NOMO-1 treated with dmso at 0.1 percent for 144 hours (cell line): Measurements from ENCODE around the gene SYCE1.
"Not testable (repeated sequence)": the region's sequence is repeated elsewhere in the genome, so short reads cannot be mapped to it uniquely, and the experiment has no call there.

Experiments used
- DNase-seq: peaks from one replicate; lab custom pipeline; 2025; ENCODE audit not compliant: unreplicated experiment; lab: John Stamatoyannopoulos, UW

SYCE1 gene

DNA sequence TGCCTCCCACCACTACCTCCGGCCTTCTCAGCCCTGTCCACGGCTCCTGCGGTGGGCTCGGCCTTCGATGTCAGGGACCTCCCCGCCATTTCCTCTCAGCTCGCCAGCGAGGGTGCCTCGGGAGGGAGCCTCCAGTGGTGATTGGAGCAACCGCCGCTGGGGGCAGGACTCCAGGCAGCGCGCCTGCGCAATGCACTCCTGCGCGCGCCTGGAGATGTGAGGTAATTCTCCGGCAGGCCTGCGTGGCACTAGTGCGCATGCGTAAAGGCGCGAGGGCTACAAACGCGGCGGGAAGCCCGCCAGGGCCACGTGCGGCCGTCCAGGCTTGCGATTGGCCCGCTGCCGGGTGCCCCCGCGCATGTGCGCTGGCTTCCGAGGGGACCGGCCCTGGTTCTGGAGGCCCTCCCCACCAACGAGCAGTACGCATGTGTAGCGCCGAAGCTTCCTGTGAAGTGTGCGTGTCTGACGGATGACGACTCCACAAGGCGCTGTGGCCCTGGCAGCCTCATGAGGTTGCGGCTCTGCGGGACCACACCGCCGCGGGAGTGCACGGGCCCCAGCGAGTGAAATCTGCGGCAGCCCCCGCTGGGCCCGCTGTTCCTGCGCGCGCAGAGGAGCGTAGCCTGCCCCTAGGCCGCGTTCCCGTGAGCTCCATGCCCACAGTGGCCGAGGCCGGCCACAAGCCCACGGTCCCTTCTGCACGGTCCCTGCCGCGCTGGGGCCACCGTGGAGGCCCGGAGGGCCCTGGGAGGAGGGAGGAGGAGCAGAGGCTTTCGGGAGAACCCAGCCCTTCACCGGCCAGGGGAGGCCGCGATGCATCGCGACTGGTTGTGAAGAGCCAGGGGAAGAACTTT lies at the start of gene SYCE1:
Gene SYCE1, minus strand, starts transcription at position 143 of the 854 bp plus-strand sequence. Its CDS starts 54 bp downstream, at position 89.
- DNase-seq, result no peak

DNA sequence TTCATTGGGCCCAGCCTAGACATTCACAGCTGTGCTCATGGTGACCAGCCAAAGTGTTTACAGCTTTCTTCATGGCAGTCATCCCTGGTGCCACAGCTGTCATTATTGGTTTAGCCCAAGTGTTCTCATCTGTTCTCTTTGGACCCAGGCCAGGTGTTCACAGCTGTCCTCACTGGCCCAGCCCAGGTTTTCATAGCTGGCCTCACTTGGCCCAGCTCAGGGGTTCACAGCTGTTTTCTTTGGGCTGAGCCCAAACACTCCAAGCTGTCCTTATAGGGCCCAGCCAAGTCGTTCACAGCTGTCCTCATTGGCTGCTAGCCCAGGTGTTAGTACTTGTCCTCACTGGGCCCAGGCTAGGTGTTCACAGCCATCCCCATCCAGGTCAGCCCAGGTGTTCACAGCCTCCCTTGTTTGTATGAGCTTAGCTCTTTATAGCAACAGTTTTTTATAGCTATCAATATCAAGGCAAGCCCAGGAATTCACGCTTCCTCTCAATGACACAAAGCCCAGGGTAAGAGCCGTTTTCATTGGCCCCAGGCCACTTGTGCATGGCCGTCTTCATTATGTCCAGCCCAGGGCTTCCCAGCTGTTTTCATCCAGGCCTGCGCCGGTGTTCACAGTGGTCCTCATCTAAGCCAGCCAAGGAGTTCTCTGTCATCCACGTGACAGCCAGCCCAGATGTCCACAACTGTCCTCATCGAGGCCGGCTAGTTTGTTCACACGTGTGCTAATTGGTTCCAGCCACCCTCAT lies 49.6 kb upstream of the SYCE1 start:
- no peak for DNase-seq

DNA sequence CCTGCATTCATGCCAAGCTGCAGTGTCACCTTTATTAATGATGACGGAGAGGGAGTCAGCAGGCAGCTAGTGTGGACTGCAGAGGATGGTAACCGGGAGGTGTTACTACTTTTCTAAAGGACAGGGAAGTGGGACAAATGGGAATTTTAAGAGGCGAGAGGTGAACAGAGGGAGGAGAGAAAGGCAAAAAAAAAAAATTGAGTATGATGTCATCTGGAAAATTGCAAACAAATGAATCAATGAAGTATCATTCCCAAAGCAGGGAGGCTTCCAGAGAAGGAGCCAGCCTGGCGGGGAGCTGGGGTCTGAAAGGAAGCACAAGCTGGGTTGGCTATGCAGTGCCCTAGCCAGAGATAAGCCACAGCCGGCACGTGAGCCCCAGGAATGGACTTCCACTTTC lies 48.3 kb upstream of the SYCE1 start:
- DNase-seq, result no peak

GRCh38 chr10:133611079-133611478 lies 45.7 kb upstream of the SYCE1 start:
- DNase-seq, result no peak

GRCh38 chr10:133608855-133609254 lies 43.5 kb upstream of the SYCE1 start:
- no peak for DNase-seq

DNA sequence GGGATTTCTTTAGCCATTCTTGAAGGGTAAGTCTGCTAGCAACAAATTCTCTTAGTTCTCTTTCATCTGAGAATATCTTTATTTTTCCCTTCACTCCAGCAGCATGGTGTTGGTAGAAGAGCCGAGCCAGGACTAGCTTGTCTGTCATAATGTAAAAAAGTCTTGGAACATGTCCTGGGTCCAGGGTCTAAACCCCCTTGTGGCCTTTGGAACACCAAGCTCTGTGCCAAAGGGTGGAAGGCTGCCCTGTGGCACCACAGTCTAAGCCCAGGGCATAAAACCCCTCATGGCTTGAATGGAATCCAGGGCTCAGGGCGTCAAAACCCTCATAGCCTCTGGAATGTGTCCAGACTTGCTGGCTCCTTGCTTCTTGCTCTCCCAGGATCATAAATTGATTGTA lies 38.1 kb upstream of the SYCE1 start:
- DNase-seq, result not testable (repeated sequence)

DNA sequence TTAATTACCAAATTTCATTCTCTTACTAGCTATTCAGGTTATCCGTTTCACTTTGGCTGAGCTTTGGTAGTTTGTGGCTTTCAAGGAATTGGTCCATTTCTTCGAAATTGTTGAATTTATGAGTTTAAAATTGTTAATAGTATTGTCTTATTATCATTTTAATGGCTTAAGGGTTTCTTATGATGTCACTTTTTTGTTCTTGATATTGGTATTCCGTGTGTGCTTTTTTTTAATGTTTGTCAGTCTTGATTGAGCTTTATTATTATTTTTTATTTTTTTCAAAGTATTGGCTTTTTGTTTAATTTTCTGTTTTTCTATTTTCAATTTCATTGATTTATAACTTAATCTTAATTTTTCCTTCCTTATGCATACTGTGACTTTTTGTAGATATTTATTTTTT lies 35.3 kb upstream of the SYCE1 start:
- DNase-seq, result no peak

DNA sequence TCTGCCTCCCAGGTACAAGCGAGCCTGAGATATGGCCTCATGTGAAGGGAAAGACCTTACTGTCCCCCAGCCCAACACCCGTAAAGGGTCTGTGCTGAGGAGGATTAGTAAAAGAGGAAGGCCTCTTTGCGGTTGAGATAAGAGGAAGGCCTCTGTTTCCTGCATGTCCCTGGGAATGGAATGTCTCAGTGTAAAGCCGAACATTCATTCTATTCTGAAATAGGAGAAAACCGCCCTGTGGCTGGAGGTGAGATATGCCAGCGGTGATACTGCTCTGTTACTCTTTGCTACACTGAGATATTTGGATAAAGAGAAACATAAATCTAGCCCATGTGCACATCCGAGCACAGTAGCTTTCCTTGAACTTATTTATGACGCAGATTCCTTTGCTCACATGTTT lies 34.5 kb upstream of the SYCE1 start:
- DNase-seq, result not testable (repeated sequence)

- no peak for DNase-seq
These were observed 27.3 kb upstream of the SYCE1 start for GRCh38 chr10:133592716-133593115.

- no peak for DNase-seq
These were observed 25.6 kb upstream of the SYCE1 start for GRCh38 chr10:133590970-133591359.

DNA sequence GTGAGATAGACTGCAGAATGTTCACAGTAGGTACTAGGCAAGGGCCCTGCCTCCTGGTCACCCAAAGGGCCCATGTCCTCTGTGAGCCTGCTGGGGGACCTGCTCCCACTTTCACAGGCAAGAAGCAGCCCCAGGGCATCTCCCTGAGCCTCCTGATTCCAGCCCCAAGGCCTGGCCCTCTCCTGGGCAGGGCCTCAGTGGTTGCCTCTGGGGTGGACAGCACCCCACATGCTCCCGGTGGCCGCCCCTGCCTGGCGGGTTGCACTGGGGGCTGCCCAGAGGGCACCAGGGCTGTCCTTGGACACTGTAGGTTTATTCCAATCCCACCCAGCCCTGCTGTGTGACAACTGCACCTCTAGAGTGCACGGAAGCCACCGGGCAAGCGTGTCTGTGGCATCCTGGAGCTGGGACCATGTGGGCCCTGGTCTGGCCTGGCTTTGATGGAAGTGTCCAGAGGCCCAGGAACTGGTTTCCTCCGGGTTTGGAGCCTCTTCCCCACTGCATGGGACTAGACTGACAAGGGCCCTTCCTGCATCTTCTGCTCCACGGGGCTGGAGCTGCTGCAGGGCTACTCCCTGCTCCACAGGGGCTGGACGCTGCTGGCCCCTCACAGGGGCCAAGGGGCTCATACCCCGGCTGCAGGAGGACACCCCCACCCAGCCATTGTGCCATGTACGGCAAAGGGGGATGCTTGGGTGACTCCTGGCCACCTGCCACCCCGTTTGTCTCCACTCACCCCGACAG lies 25.0 kb upstream of the SYCE1 start:
- no peak for DNase-seq

- DNase-seq, result not testable (repeated sequence)
These were observed 11.7 kb upstream of the SYCE1 start for GRCh38 chr10:133577037-133577436.

DNA sequence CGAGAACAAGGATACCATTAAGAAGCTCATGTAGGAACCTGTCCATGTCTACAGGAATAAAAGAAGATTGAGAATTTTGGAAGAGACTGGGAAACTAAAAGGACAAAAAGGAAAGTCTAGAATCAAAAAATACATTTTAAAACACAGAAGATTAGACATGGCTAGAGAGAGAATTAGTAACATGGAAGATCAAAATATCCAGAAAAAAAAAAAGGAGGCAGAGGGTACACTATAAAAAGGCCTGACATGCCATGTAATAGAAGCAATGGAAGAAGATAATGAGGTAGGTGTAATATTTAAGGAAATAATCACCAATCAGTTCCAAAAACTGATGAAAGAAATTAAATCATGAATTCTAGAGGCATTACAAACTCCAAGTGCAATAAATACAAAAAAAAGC lies 8.1 kb upstream of the SYCE1 start:
- DNase-seq, result not testable (repeated sequence)

- DNase-seq, result not testable (repeated sequence)
These were observed 6.7 kb upstream of the SYCE1 start for GRCh38 chr10:133572055-133572454.

GRCh38 chr10:133569801-133570200 lies 4.4 kb upstream of the SYCE1 start:
- DNase-seq, result not testable (repeated sequence)

- not testable (repeated sequence) for DNase-seq
These were observed 3.6 kb upstream of the SYCE1 start for GRCh38 chr10:133568831-133569527.

DNA sequence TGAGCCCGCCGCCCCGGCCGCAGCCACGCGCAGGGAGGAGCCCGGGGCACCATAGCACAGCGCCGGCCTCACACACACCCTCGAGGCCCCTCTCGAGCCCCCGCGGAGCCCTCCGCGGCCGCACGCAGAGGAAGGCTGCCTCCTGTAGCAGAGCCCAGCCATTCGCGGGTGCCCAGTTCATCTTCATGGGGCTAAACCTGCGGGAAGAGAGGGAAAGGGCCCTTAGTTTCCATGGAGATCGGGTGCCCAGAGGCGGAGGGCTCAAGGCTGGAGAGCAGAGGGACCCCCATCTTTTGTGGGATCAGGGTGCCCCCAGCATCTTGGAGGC lies 2.9 kb upstream of the SYCE1 start:
- DNase-seq, result no peak

DNA sequence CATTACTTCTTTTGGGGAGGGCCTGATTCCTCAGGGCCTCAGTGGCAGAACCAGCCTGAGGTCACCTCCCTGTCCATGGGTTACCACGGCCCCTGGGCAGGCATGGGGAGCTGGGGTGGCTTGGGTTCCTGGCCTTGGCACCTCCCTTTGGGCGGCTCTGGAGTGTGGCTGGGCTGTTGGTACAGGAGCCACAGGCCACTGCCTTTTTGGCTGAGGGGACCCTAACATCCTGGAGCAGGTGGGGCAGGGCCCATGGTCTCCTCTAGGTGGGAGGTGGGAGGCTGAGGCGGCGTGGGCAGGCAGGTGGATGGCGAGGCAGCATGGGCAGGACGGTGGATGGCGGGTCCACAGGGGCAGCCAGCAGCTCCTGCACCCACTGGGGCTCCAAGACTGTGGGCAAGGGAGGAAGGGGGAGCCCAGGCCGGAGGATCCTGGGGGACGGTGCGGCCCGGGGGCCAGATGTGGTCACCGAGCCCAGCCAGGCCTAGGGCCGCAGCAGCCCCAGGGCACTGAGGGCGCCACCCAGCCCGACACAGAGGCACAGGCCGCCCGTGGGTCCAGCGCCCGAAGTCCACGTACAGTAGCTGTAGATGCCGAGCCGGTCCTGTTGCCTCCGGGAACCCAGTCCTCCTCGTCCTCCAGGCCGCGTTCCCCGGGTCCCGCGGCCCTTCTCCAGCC lies 2.4 kb upstream of the SYCE1 start:
- no peak for DNase-seq

- DNase-seq, result no peak
These were observed 1.7 kb upstream of the SYCE1 start for GRCh38 chr10:133567119-133567518.

DNA sequence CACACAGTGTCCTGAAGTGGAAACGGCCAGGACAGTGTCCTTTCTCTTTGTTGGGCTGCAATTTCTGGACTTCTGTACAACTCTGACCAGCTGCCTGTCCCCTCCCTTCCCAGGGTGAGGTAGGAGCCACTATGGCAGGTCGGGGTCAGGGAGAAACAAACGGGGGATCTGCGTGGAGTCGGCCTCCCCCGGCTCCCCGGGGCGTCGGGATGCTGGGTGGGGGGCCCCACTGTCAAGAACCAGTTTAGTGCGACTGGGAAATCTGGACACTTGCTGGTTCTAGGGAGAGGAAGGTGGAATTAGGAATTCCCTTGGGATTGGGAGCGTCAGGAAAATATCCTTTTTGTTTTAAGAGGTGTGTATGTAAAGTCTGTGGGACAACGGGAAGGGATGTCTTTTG lies 567 bp downstream of the SYCE1 start:
- DNase-seq, result no peak
